Stimulated activated CD4-positive, alpha-beta T cell treated with anti-CD3 and anti-CD28 coated beads, Interleukin-1b, Interleukin-23, amount 100 ng/mL, for 1 hour (primary cell): ENCODE data around the gene ANKRD9.
A peak's percentile ranks its signal among the peaks of the same experiment; 100 is the strongest.
"Not testable (repeated sequence)": the region's sequence is repeated elsewhere in the genome, so short reads cannot be mapped to it uniquely, and the experiment has no call there.

Experiments
- DNase-seq, 2 donors: peaks; one replicate each; pipeline ENCODE4 v3.0.0-alpha.2; 2020; ENCODE audit warnings: low read depth in 2 of 2

ANKRD9 gene

GRCh38 chr14:102509746-102510615, at the start of gene ANKRD9:
ANKRD9 (minus strand) TSS chr14:102509776; CDS start chr14:102507889, 1,887 bp downstream.
- DNase-seq: peak; percentile 65 to 84

GRCh38 chr14:102558556-102558955, 49.0 kb upstream of the ANKRD9 start:
- DNase-seq: no peak

GRCh38 chr14:102557434-102558226, 48.1 kb upstream of the ANKRD9 start:
- no peak for DNase-seq

GRCh38 chr14:102556098-102556677, 46.6 kb upstream of the ANKRD9 start:
- DNase-seq: no peak

GRCh38 chr14:102554821-102555819, 45.5 kb upstream of the ANKRD9 start:
- peak in 1 of 2 donors; percentile 29 for DNase-seq

GRCh38 chr14:102551995-102552705, 42.6 kb upstream of the ANKRD9 start:
- no peak for DNase-seq

GRCh38 chr14:102550927-102551401, 41.4 kb upstream of the ANKRD9 start:
- DNase-seq: not testable (repeated sequence)

GRCh38 chr14:102548616-102549240, 39.2 kb upstream of the ANKRD9 start:
- DNase-seq: no peak

- DNase-seq: no peak
Measured at GRCh38 chr14:102545461-102546265, 36.1 kb upstream of the ANKRD9 start.

GRCh38 chr14:102544747-102545460, 35.3 kb upstream of the ANKRD9 start:
- no peak for DNase-seq

GRCh38 chr14:102544046-102544746, 34.6 kb upstream of the ANKRD9 start:
- no peak for DNase-seq

GRCh38 chr14:102541771-102542170, 32.2 kb upstream of the ANKRD9 start:
- DNase-seq: no peak

GRCh38 chr14:102541029-102541491, 31.5 kb upstream of the ANKRD9 start:
- not testable (repeated sequence) for DNase-seq

- DNase-seq: no peak
Measured at GRCh38 chr14:102540315-102541028, 30.9 kb upstream of the ANKRD9 start.

GRCh38 chr14:102539544-102540314, 30.2 kb upstream of the ANKRD9 start:
- no peak for DNase-seq
